Measurements from ENCODE around the gene CYB5R3.

CYB5R3 gene

GRCh38 chr22:42645341-42645937 is 3.8 kb downstream of the CYB5R3 start:
- peak; percentile 49 for DNase-seq (ENCODE audit: low spot score)

- peak; percentile 45 for DNase-seq (ENCODE audit: low spot score)
Measured at GRCh38 chr22:42644422-42645340, 4.5 kb downstream of the CYB5R3 start.

- no peak for DNase-seq (ENCODE audit: low spot score)
Measured at GRCh38 chr22:42643634-42644421, 5.4 kb downstream of the CYB5R3 start.

GRCh38 chr22:42642806-42643633 is 6.2 kb downstream of the CYB5R3 start:
- no peak for DNase-seq (ENCODE audit: low spot score)

GRCh38 chr22:42641801-42642413 is 7.3 kb downstream of the CYB5R3 start:
- DNase-seq (ENCODE audit: low spot score): no peak

GRCh38 chr22:42639541-42640241 is 9.5 kb downstream of the CYB5R3 start:
- DNase-seq (ENCODE audit: low spot score): no peak

- no peak for DNase-seq (ENCODE audit: low spot score)
Measured at GRCh38 chr22:42637555-42637954, 11.6 kb downstream of the CYB5R3 start.

GRCh38 chr22:42636506-42636905 is 12.7 kb downstream of the CYB5R3 start:
- DNase-seq (ENCODE audit: low spot score): no peak

- DNase-seq (ENCODE audit: low spot score): peak; percentile 94
Measured at GRCh38 chr22:42635531-42635930, 13.7 kb downstream of the CYB5R3 start.

GRCh38 chr22:42633013-42633412 is 16.2 kb downstream of the CYB5R3 start:
- no peak for DNase-seq (ENCODE audit: low spot score)

- DNase-seq (ENCODE audit: low spot score): no peak
Measured at GRCh38 chr22:42632096-42632495, 17.1 kb downstream of the CYB5R3 start.

GRCh38 chr22:42630901-42631602 is 18.1 kb downstream of the CYB5R3 start:
- DNase-seq (ENCODE audit: low spot score): no peak

- DNase-seq (ENCODE audit: low spot score): no peak
Measured at GRCh38 chr22:42630211-42630610, 19.0 kb downstream of the CYB5R3 start.

GRCh38 chr22:42627981-42628380 is 21.2 kb downstream of the CYB5R3 start:
- no peak for DNase-seq (ENCODE audit: low spot score)

GRCh38 chr22:42626951-42627625 is 22.1 kb downstream of the CYB5R3 start:
- DNase-seq (ENCODE audit: low spot score): no peak

- DNase-seq (ENCODE audit: low spot score): no peak
Measured at GRCh38 chr22:42626431-42626830, 22.8 kb downstream of the CYB5R3 start.

GRCh38 chr22:42625416-42625815 is 23.8 kb downstream of the CYB5R3 start:
- DNase-seq (ENCODE audit: low spot score): no peak

GRCh38 chr22:42624551-42625106 is 24.6 kb downstream of the CYB5R3 start:
- DNase-seq (ENCODE audit: low spot score): no peak

Data from AG08396 (cell line).